DMS114 treated with DMSO at 0.1 percent for 48 hours (cell line): ENCODE results near the gene CD300A.
"Not testable (repeated sequence)": the region's sequence is repeated elsewhere in the genome, so short reads cannot be mapped to it uniquely, and the experiment has no call there.

Experiments
- DNase-seq: peaks from one replicate; lab custom pipeline; 2025; ENCODE audit not compliant: unreplicated experiment; lab: John Stamatoyannopoulos, UW

The CD300A gene

DNA sequence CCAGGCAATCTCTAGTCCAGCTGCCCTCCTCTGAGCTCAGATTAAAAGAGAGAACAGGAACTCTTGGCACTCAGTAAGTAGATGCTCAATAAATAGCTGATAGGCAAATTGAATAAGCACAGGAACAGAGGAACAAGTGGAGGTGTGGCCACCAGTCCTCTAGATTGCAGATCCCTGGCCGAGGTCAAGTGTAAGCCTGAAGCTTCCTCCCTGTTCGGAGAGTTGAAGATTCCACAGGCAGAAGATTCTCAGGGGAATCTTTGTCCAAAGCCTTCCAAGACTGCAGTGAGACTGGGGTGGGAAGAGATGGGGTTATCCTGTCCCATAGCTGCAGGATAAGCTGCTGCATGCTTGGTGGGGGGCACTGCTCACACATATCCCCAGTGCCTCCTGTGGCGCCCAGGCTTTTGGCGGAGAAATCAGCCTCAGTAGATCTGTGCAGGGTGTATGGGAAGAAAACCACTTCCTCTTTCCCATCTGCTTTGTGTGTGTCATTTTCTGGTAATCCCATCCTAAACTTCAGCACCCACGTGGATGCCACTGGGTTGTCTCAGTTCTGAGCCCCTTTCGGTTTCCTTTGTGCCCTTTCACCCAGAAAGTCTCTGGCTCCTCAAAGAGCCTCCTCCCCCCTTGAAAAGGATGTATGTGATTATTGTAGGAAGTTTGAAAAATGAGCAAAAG, 12.1 kb downstream of the CD300A start:
- DNase-seq = no peak

DNA sequence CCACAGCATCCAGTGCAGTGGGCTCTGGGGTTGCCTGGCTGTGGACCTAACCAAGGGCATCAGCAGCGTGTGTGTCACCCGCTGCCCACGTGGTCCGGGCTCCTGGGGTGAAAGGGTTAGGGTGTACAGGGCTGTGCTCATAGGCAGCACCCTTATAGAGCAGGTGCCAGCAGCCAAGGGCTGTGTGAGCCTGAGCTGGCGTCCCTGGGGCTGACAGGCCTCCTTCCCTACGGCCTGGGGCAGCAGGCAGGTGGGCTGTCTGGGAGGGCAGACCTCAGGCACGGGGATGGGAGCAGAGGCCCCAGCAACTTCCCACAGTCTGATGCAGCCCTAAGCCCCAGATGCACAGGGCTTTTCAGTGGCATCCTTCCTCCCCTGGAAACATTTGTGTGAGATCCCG, 13.9 kb downstream of the CD300A start:
- no peak for DNase-seq

GRCh38 chr17:74481621-74482020, 15.2 kb downstream of the CD300A start:
- DNase-seq = no peak

DNA sequence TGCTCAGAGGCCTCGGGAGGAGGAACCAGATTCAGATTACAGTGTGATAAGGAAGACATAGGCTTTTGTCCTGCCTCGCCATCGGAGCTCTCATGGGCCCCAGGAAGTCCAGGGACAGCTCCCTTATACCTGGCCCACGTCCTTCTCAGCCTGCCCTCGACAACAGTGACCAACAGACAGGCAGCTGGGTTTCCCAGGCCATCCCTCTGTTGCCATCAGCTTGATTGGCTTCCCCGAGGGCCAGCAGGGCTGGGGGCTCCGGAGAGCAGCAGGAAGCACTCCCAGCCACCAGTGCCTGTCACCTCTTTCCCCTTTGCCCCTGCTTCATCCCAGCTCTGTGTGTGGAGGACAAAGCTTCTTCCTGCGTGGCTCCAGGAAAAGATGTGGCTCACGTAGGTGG, 17.6 kb downstream of the CD300A start:
- DNase-seq = no peak

- no peak for DNase-seq
Measured at GRCh38 chr17:74485022-74485743, 18.7 kb downstream of the CD300A start.

GRCh38 chr17:74485841-74486240, 19.4 kb downstream of the CD300A start:
- DNase-seq = no peak

DNA sequence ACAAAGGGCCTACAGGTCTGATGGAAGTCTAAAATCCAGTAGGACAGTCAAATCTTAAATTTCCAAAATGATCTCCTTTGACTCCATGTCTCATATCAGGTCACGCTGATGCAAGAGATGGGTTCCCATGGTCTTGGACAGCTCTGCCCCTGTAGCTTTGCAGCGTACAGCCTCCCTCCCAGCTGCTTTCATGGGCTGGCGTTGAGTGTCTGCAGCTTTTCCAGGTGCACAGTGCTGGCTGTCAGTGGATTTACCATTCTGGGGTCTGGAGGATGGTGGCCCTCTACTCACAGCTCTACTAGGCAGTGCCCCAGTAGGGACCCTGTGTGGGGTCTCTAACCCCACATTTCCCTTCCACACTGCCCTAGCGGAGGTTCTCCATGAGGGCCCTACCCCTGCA, 21.8 kb downstream of the CD300A start:
- DNase-seq = not testable (repeated sequence)

DNA sequence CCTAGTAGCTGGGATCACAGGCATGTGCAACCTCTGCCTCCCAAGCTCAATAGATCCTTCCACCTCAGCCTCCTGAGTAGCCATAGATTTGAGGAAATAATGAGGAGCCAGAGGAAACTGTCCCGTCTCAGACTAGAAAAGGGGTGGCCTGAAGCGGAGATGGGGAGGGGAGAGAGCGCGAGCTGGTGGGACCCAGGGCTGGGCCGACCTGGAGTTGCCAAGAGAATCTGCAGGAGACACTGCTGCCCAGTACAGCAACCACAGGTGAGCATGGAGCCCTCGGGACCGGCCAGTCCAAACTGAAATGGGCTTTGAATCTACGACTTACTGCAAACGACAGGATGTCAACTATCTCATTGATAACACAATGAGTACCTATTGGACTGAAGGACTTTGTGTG, 24.3 kb downstream of the CD300A start:
- no peak for DNase-seq

DNA sequence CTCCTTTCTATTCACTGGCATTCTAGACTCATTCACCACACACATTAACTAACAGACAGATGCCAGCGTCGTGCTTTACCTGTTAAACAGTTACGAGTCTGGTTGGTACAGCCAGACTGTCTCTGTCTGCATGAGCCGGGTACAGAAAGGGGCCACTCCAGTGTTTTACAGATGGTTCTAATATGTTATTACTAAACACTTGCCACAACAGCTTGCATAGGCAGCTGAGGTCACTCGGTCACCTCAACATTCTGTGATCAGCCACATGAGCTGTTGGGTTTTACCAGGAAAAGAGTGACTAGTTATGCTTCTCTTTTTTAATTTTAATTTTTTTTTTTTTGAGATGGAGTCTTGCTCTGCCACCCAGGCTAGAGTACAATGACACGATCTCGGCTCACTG, 25.2 kb downstream of the CD300A start:
- no peak for DNase-seq

DNA sequence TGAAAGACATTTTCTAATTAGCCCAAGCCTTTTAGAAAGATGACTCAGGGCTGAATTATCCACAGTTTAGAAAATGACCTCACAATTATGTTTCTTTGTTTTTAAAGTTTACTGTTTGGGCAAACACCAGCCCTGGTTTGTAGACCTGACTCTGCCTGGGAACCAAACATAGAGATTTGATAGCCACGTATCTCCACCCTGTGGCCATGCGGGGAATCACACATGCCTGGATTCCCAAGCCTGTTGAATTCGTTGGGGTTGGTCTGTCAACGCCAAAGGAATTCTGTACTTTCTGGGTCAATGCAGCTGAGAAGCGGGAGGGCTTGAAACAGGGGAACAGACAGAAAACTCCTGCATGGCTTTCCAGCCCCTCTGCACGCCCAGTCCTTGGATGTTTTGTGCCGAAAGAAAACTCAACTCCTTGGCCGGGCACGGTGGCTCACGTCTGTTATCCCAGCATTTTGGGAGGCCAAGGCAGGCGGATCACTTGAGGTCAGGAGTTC, 26.9 kb downstream of the CD300A start:
- DNase-seq = peak; percentile 66

DNA sequence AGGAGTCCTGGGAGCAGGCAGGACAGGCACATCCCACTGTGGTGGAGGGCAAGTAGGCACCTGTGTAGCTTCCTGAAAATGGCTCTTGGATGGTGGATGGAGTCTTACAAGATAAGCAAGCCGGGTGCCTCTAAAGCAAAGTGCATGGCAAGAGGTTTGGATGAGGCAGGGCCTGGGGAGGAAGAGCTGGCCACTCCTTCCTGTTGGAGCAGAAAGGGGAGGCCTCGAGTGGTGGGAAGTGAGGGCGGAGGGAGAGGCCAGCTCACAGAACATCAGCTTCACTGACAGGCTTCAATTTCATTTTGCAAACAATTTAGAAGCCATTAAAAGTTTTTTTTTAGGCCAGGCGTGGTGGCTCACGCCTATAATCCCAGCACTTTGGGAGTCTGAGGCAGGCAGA, 31.0 kb downstream of the CD300A start:
- DNase-seq = no peak

DNA sequence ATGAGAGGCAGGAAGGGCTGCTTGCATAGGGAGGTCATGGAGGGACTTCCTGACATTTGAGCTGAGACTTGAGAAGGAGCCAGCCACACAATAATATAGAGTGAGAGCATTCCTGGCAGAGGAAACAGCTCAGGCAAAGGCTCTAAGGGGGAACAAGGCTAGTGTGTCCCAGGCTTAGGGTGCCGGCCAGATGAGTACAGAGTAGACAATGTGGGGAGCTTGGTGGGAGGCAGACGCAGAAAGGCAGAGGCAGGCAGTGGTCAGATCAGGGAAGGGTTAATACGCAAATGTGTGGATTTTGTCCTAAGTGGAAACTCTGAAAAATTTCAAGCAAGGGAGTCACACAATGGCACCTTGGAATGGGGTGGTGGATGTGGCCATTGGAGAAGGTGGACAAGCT, 33.6 kb downstream of the CD300A start:
- DNase-seq = no peak

GRCh38 chr17:74502861-74503260, 36.4 kb downstream of the CD300A start:
- DNase-seq = no peak

GRCh38 chr17:74503949-74504348, 37.5 kb downstream of the CD300A start:
- not testable (repeated sequence) for DNase-seq

GRCh38 chr17:74508156-74508555, 41.7 kb downstream of the CD300A start:
- DNase-seq = no peak

DNA sequence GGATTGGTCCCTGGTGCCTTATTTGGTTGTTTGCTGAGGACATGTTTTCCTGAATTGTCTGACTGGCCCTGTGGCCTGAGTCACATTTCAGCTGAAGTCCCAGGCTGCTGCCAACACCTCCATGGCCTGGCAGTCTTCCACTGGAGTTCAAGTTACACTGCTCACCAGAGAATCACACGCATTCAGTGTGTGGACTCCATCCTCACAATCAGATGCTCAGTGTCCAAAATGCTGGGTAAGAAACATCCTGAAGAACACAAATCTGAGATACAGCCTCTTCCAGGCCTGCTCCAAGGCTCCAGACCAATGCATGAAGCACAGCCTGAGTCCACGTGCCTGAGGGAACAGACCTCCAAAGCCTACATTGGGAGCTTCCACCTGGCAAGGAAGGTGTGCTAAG, 45.6 kb downstream of the CD300A start:
- no peak for DNase-seq

DNA sequence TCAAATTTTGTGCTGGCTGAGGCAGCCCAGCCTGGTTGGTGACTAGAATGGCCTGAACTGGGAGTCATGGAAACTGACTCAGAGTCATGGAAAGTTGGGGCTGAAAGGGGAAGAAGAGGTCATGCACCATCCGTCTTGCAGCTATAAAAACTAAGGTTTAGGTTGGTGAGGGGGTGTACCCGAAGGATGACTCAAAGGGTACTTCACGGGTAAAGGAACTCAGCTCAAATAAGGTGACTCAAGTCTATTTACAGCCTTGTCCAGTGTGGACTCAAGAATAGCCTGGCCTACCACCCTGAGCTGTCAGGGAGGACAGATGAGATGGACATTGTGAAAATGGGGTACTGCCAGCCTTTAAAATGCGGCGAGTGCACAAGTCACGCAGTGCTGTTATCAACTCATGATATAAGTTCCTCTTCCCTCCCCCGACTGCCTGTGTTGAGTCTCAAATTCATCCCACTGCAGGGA, 46.2 kb downstream of the CD300A start:
- no peak for DNase-seq

GRCh38 chr17:74513987-74514631, 47.7 kb downstream of the CD300A start:
- peak; percentile 34 for DNase-seq

DNA sequence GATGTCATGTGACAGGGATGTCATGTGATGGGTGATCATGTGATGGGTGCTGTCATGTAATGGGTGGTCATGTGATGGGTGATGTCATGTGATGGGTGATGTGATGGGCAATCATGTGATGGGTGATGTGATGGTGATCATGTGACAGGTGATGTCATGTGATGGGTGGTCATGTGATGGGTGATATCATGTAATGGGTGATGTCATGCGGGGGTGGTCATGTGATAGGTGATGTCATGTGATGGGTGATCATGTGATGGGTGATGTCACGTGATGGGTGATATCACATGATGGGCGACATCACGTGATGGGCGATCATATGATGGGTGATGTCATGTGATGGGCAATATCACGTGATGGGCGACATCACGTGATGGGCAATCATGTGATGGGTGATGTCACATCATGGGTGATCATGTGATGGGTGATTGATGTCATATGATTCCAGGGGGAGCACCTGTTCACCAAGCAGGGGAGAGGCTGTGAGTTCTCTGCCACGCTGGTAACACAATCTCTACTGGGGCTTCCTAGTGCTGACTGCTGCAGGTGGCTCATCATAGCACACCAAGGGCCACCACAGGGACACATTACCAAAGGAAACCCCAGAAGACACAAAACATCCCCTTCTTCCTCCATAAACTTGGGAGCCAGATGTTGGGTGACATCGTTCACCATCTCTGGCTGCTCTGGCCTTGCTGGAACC, 48.3 kb downstream of the CD300A start:
- DNase-seq = no peak

- no peak for DNase-seq
Measured at GRCh38 chr17:74515941-74516340, 49.5 kb downstream of the CD300A start.

GRCh38 chr17:74516561-74517328, 50.3 kb downstream of the CD300A start:
- no peak for DNase-seq
